Tibial artery (tissue), 4 donors: ENCODE results near the gene TPCN1.
A peak's percentile ranks its signal among the peaks of the same experiment; 100 is the strongest.

ENCODE experiments used
- DNase-seq, 2 donors: peaks; one replicate each; pipeline ENCODE4 v3.0.0-alpha.2; 2019
- H3K27ac ChIP-seq, 2 donors: fragments of 200-600 bp; sonication (generic) in 1 of 2; 1 replicate in 1 of 2; 2 replicates in 1 of 2; pipeline ENCODE4 v1.5.1; 2018 to 2019; ENCODE audit warnings: mild to moderate bottlenecking in 1 of 2
- H3K27me3 ChIP-seq, 2 donors: fragments of 200-600 bp; sonication (generic) in 1 of 2; one replicate each; pipeline versions ENCODE4 v1.5.1 to v1.6.0; 2016 to 2019
- H3K36me3 ChIP-seq, 3 donors: fragments of 200-600 bp; sonication (generic) in 2 of 3; one replicate each; pipeline ENCODE4 v1.5.1; 2016 to 2019; ENCODE audit warnings: mild to moderate bottlenecking in 2 of 3
- H3K4me1 ChIP-seq, 4 donors: fragments of 200-600 bp; sonication (generic) in 2 of 4; 1 replicate in 3 of 4; 2 replicates in 1 of 4; pipeline ENCODE4 v1.5.1; 2016 to 2019
- H3K4me3 ChIP-seq, 2 donors: fragments of 200-600 bp; sonication (generic) in 1 of 2; 1 replicate in 1 of 2; 2 replicates in 1 of 2; pipeline ENCODE4 v1.5.1; 2018 to 2019; ENCODE audit warnings: mild to moderate bottlenecking in 2 of 2
- H3K9me3 ChIP-seq, 3 donors: fragments of 200-600 bp; sonication (generic) in 1 of 3; one replicate each; pipeline ENCODE4 v1.5.1; 2016 to 2019
- CTCF ChIP-seq, 2 experiments: fragments of 200-600 bp in 1 of 2; fragments of 450-650 bp in 1 of 2; IDR thresholded peaks; one replicate each; pipeline ENCODE4 v1.5.1; 2017 to 2019; ENCODE audit warnings: antibody characterized with exemption in 2 of 2, mild to moderate bottlenecking in 1 of 2, moderate library complexity in 1 of 2
- intact Hi-C: fragments of 100-400 bp; cut with DNase I; formaldehyde crosslinking; loops from one replicate; pipeline ENCODE4 v1.15.0; 2023; ENCODE audit warnings: low total_unique reads

TPCN1 gene

GRCh38 chr12:113220593-113221180, 577 bp upstream of the TPCN1 start:
- H3K4me1 ChIP-seq: peaks cover 0 to 72% (median 51%) of the 10 kb centered on the region in 4 donors
- H3K27me3 ChIP-seq: no peaks in the 10 kb centered on the region
- peak overlapping the region; percentile 47 to 95 for H3K4me3 ChIP-seq
- DNase-seq: no peak
- TF ChIP-seq CTCF (IDR thresholded peaks at IDR 0.05): no peak
- H3K27ac ChIP-seq: peak overlapping the region; percentile 68 to 75
- intact Hi-C loops: no loop called here
- no peaks in the 10 kb centered on the region for H3K36me3 ChIP-seq
- H3K9me3 ChIP-seq: no peaks in the 10 kb centered on the region

GRCh38 chr12:113221997-113222729, 899 bp downstream of the TPCN1 start:
- Histone ChIP-seq H3K27me3 (no peaks in the 10 kb centered on the region), H3K4me3 (peak overlapping the region; percentile 94 to 95), H3K4me1 (peaks cover 0 to 72% (median 50%) of the 10 kb centered on the region in 4 donors), H3K27ac (peak overlapping the region; percentile 97), H3K9me3 (no peaks in the 10 kb centered on the region), H3K36me3 (peaks cover 0 to 6% (median 4%) of the 10 kb centered on the region in 3 donors)
- intact Hi-C loops: no loop called here
- no peak for TF ChIP-seq CTCF (IDR thresholded peaks at IDR 0.05)
- DNase-seq: no peak

- no peaks in the 10 kb centered on the region for H3K27me3 ChIP-seq
- peaks cover 4 to 72% (median 51%) of the 10 kb centered on the region in 4 donors for H3K4me1 ChIP-seq
- TF ChIP-seq CTCF (IDR thresholded peaks at IDR 0.05): no peak
- intact Hi-C loops: no loop called here
- H3K36me3 ChIP-seq: peaks cover 0 to 6% (median 4%) of the 10 kb centered on the region in 3 donors
- H3K9me3 ChIP-seq: no peaks in the 10 kb centered on the region
- H3K27ac ChIP-seq: peak overlapping the region; percentile 97
- H3K4me3 ChIP-seq: peak overlapping the region; percentile 94 to 95
- DNase-seq: peak; percentile 87 to 92
Observed at GRCh38 chr12:113222730-113223531, 1.7 kb downstream of the TPCN1 start.

- no peak for TF ChIP-seq CTCF (IDR thresholded peaks at IDR 0.05)
- DNase-seq: no peak
- no peaks in the 10 kb centered on the region for H3K27me3 ChIP-seq
- peaks cover 4 to 85% (median 69%) of the 10 kb centered on the region in 4 donors for H3K4me1 ChIP-seq
- H3K9me3 ChIP-seq: no peaks in the 10 kb centered on the region
- H3K4me3 ChIP-seq: no peak overlapping the region
- intact Hi-C loops: no loop called here
- peak overlapping the region; percentile 97 for H3K27ac ChIP-seq
- H3K36me3 ChIP-seq: peaks cover 0 to 22% (median 14%) of the 10 kb centered on the region in 3 donors
Observed at GRCh38 chr12:113224955-113225354, 3.7 kb downstream of the TPCN1 start.

GRCh38 chr12:113226696-113227568, 5.7 kb downstream of the TPCN1 start:
- Histone ChIP-seq H3K36me3 (peaks cover 18 to 42% (median 32%) of the 10 kb centered on the region in 3 donors), H3K27ac (peak overlapping the region; percentile 97), H3K27me3 (no peaks in the 10 kb centered on the region), H3K9me3 (no peaks in the 10 kb centered on the region), H3K4me1 (peaks cover 4 to 95% (median 79%) of the 10 kb centered on the region in 4 donors), H3K4me3 (no peak overlapping the region)
- intact Hi-C loops: no loop called here
- no peak for TF ChIP-seq CTCF (IDR thresholded peaks at IDR 0.05)
- peak; percentile 69 to 91 for DNase-seq
